ENCODE data around the gene TIAL1.

TIAL1 gene

DNA sequence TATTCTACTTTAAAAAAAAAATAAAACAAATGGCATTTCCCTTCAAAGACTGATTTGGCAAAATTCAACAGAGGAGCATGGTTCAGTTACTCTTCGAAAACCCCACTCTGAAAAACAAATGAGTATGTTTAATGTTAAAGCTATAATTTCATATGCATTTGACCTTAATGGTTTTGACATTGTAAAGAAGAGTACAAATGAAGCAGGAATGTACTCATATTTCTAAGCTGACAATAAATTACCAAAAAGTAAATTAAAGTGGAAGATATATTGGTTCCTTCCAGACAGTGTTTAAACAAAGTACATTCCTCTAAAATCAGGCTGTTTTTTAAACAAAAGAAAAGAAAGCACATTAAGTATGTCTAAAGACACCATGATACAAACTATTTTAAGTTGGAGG lies 70.6 kb downstream of the TIAL1 start:
- no peak for DNase-seq

DNA sequence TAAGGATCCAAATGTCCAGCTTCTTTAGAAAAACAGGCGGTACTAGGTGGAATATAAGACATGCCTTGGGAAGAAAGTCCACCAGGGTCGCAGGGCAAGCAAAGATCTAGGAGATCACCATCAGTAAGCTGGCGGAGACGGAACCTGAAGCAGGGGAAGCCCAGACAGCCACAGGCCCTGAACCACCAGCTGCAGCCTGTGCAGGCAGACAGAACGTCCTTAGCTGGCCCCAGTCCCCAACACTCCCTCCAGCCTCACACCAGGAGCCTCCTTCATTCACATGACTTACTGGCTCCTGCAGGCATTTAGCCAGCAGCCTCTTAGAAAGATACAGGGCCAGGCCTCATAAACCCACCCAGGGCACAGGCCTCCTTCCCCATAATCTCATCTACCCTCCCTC lies 71.6 kb downstream of the TIAL1 start:
- DNase-seq, result no peak

DNA sequence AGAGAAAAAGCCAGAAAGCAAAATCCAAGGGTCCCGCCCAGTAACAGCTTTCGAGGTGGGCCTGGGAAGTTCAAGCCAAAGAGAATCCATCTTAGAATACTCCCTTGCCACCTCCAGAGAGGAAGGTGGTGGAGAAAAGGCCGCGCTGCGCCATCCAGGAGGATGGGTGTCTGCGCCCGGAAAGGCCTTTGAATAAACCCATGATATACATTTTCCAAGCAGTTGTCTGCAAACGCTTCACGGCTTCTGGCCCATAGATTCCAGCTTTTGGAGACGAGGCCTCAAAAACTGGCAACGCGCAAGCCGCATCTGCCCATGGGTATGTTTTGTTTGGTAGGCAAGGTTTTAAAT lies 72.1 kb downstream of the TIAL1 start:
- no peak for DNase-seq

DNA sequence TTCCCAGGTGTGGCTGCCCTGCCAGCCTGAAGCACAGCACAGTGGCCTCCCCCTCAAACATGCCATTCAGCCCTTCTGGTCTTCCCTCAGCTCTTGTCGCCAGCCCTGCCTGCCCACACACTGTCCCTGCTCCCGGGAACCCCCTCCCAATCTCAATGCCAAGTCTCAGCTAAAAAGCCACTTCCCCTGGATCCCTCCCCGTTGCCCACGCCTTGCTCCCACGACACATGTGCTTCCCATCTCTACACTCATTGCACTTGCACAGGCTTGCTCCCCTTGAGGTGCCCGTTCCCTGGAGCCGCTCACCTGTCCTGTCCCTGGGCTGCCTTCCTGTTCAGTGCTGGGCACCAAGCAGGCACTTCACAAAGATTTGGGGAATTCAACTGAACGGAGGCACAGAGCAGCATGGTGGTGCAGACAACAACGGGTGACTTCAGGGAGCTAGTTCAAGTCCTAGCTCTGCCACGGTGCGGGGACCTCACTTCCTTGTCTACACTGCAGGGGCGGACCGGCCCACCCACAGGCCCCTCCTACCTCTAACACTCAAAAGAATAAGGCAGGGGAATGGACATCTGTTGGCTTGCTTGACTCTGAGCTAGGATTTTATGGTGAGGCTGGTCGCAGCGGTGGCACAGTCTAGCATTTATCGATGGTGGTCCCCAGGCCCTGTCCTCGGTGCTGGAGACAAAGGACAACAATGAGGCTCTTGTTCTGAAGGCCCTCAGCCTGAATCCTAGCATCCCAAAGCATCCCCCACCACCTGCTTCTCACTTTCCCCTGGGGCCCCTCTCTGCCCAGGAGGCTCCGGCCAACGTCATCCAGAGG lies 72.7 kb downstream of the TIAL1 start:
- DNase-seq, result no peak
